GM12878 (cell line): Measurements from ENCODE around the gene OPN3. TPM values are rescaled to one million over a fixed set of nuclear protein-coding genes. Genes with fewer than 3 reads are reported as not detected.

Experiments
- BHLHE40 ChIP-seq, 2 experiments: fragments of 450-650 bp in 1 of 2; IDR thresholded peaks; 2 replicates each; pipeline ENCODE4 v1.6.1; 2011 to 2017; ENCODE audit warnings: low read depth in 2 of 2, borderline replicate concordance in 1 of 2, improper control_type of control experiment in 1 of 2, low read length in 1 of 2, mild to moderate bottlenecking in 1 of 2
- HSF1 ChIP-seq: fragments of 150-350 bp; IDR thresholded peaks from 2 replicates; pipeline ENCODE4 v1.6.1; 2014; ENCODE audit warnings: mild to moderate bottlenecking, low read depth, low read length
- IRF4 ChIP-seq: IDR thresholded peaks from 2 replicates; pipeline ENCODE4 v1.6.1; 2011; ENCODE audit warnings: low read depth, low read length
- JUNB ChIP-seq: IDR thresholded peaks from 2 replicates; pipeline ENCODE4 v1.6.1; 2016; ENCODE audit warnings: antibody characterized with exemption, mild to moderate bottlenecking
- JUND ChIP-seq: IDR thresholded peaks from 2 replicates; pipeline ENCODE4 v1.6.1; 2012; ENCODE audit warnings: low read depth, mild to moderate bottlenecking, low read length, improper control_type of control experiment, moderate library complexity
- MYB ChIP-seq: fragments of 150-350 bp; IDR thresholded peaks from 2 replicates; pipeline ENCODE4 v1.6.1; 2014; ENCODE audit warnings: mild to moderate bottlenecking, low read depth, low read length, borderline replicate concordance
- PRDM15 ChIP-seq: fragments of 450-650 bp; formaldehyde crosslinking; IDR thresholded peaks from 2 replicates; pipeline ENCODE4 v1.4.0; 2020; ENCODE audit warnings: mild to moderate bottlenecking, moderate library complexity
- REST ChIP-seq: IDR thresholded peaks from 2 replicates; pipeline ENCODE4 v1.6.1; 2012; ENCODE audit warnings: mild to moderate bottlenecking, low read depth, low read length
- SREBF1 ChIP-seq: IDR thresholded peaks from 2 replicates; pipeline ENCODE4 v1.6.1; 2012; ENCODE audit warnings: mild to moderate bottlenecking, low read length
- TCF3 ChIP-seq: IDR thresholded peaks from 2 replicates; pipeline ENCODE4 v1.6.1; 2012; ENCODE audit warnings: low read depth, mild to moderate bottlenecking, low read length, borderline replicate concordance; ENCODE audit not compliant: insufficient read depth
- USF1 ChIP-seq: IDR thresholded peaks from 2 replicates; pipeline ENCODE4 v1.6.1; 2011; ENCODE audit warnings: borderline replicate concordance, low read depth, mild to moderate bottlenecking, moderate library complexity, mixed read lengths, low read length; ENCODE audit not compliant: insufficient read depth; ENCODE audit errors: extremely low read length
- USF2 ChIP-seq: IDR thresholded peaks from 2 replicates; pipeline ENCODE4 v1.6.1; 2011; ENCODE audit warnings: low read depth, low read length, improper control_type of control experiment, borderline replicate concordance
- ZNF592 ChIP-seq: fragments of 450-650 bp; IDR thresholded peaks from 2 replicates; pipeline ENCODE4 v1.6.1; 2017; ENCODE audit warnings: mild to moderate bottlenecking, moderate library complexity
- polyA plus RNA-seq, 11 experiments: library from polyadenylated mRNA; depleted of rRNA in 4 of 11; unstranded in 6 of 11; stranded (reverse) in 5 of 11; fragments of >200 nt; fragmentation: Nextera tagmentation in 4 of 11; fragmentation: Illumina TruSeq in 1 of 11; extraction: Ambion mirVana in 4 of 11; extraction: Trizol in 1 of 11; gene quantifications; 1 replicate in 1 of 11; 2 replicates in 10 of 11; pipeline versions ENCODE4 v1.2.1 to v1.2.3, GENCODE V29; 2011 to 2016; ENCODE audit warnings: inconsistent platforms in 2 of 11, missing spikeins in 2 of 11, low read depth in 1 of 11
- total RNA-seq, 4 experiments: library from RNA; depleted of rRNA in 3 of 4; stranded (reverse); fragments of >200 nt in 3 of 4; fragmentation: Illumina TruSeq in 1 of 4; extraction: Trizol in 1 of 4; gene quantifications; 2 replicates each; pipeline versions ENCODE4 v1.2.1 to v1.2.3, GENCODE V29; 2013 to 2021

OPN3 gene
- total and polyA plus RNA-seq, 10 of the 15 experiments (the other 5 are each of a cell fraction or from before 2014, with no cell fraction given) = 0.26 to 12.2 (median 7.4) TPM

- no peak for TF ChIP-seq USF2
- TF ChIP-seq HSF1 = no peak
- no peak for TF ChIP-seq REST
- TF ChIP-seq ZNF592 = no peak
- no peak for TF ChIP-seq USF1
- no peak for TF ChIP-seq JUND
- TF ChIP-seq IRF4 = no peak
- TF ChIP-seq BHLHE40 (IDR thresholded peaks at IDR 0.05; ENCODE audit: borderline replicate concordance in 1 of 2, low read depth in 2 of 2, low read length in 1 of 2) = peak in 1 of 2 experiments; percentile 45; a peak in 1 of 4 replicates
- no peak for TF ChIP-seq SREBF1
- no peak for TF ChIP-seq JUNB
- no peak for TF ChIP-seq MYB
- no peak for TF ChIP-seq TCF3
- no peak for TF ChIP-seq PRDM15 (CRISPR knock-in tag)
Measured at GRCh38 chr1:241640149-241640866, at the start of gene OPN3, which contains the start of gene CHML (continued).
